ENCODE results near the gene FBXO27.
"Not testable (repeated sequence)": the region's sequence is repeated elsewhere in the genome, so short reads cannot be mapped to it uniquely, and the experiment has no call there.

FBXO27 gene

DNA sequence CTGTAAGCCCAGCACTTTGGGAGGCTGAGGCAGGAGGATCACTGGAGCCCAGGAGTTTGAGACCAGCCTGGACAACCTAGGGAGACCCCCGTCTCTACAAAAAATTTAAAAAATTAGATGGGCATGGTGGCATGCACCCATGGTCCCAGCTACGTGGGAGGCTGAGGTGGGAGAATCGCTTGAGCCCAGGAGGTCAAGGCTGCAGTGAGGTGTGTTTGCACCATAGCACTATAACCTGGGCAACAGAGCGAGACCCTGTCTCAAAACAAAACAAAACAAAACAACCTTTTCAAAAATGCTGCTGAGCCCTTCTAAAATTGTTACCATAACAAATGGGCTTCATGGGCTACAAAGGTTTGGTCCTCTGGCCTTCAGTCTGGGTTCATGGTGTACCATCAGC lies 43.7 kb downstream of the FBXO27 start:
- DNase-seq (ENCODE audit: low spot score): not testable (repeated sequence)

DNA sequence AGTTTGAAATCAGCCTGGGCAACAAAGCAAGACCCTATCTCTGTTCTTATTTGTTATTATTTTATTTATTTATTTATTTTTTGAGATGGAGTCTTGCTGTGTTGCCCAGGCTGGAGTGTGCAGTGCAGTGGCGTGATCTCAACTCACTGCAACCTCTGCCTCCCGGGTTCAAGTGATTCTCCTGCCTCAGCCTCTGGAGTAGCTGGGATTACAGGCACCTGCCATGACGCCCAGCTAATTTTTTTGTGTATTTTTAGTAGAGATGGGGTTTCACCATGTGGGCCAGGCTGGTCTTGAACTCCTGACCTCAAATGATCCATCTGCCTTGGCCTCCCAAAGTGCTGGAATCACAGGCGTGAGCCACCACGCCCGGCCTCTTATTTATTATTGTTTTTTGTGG lies 44.6 kb downstream of the FBXO27 start:
- DNase-seq (ENCODE audit: low spot score): not testable (repeated sequence)

DNA sequence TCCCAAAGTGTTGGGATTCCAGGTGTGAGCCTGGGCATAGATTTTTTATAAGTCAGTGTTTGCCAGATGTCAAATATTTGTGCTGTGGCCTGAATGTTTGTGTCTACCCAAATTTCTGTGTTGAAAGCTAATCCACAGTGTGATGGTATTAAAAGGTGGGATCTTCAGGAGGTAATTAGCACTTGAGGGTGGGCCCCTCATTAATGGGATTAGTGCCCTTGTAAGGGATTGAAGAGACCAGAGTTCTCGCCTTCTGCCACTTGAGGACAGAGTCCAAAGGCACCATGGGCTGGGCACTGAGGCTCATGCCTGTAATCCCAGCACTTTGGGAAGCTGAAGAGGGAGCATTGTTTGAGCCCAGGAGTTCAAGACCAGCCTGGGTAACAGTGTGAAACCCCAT lies 47.1 kb downstream of the FBXO27 start:
- DNase-seq (ENCODE audit: low spot score): no peak

DNA sequence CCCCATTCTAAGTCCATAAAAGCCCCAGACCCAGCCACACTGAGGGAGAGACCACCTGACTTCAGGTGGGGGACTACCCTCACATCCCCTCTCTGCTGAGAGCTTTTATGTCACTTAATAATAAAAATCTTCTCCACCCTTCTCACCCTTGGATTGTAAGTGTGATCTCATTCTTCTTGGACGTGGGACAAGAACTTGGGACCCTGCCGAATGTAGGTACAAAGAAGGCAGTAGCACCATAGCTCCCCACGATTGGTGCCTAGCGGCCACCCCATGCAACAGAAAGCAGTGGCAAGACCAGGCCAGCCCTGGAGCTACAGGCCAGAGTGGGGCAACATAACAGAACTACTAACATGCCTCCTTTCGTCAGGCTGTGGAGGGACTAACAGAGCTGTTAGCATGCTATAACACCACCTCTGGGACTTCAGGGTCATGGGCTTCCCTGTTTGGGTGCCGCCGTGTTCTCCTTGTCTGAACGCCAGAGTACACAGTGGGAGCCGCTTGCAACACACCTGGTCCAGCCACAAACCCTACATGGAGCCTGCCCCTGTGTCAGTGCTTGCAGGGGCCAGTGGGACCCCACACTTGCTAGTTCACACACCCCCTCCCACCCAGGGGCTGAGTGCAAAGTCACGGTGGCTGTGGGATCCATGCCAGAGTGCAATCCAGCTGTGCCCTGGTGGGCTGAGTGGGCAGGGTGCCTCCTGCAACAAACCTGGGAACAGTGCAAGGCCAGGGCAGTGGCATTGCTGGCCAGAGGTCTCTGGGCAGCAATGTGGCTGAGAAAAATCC lies 51.6 kb downstream of the FBXO27 start:
- no peak for DNase-seq (ENCODE audit: low spot score)

DNA sequence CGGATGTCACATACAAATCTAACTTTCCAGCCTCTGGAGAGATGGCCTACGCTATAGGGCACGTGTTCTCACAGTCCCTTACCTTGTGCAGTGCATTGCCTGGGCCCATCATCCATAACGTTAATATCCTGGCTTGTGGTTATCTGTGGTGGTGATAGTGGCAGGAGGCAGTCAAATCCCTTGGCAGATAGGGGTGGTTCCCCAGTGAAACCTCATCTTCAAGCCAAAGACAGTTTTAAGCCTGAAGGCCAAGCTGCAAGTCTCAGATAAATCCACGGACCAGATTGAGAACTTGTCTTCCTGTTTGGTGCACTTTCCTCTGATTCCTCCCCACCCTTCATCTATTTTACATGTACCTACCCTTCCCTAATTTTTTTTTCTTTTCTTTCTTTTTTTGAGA lies 52.5 kb downstream of the FBXO27 start:
- no peak for DNase-seq (ENCODE audit: low spot score)

DNA sequence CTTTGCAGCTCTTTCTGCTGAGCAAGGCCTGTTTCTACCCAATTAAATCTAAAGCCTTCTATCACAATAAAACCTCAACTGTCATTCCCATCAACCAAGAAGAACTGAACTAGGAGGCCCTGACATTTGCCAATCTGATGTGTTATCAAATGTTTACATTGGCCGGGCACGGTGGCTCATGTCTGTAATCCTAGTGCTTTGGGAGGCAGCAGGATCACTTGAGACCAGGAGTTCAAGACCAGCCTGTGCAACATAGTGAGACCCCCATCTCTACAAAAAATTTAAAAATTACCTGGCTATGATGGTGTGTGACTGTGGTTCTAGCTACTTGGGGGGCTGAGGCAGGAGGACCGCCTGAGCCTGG lies 54.0 kb downstream of the FBXO27 start:
- DNase-seq (ENCODE audit: low spot score): no peak

DNA sequence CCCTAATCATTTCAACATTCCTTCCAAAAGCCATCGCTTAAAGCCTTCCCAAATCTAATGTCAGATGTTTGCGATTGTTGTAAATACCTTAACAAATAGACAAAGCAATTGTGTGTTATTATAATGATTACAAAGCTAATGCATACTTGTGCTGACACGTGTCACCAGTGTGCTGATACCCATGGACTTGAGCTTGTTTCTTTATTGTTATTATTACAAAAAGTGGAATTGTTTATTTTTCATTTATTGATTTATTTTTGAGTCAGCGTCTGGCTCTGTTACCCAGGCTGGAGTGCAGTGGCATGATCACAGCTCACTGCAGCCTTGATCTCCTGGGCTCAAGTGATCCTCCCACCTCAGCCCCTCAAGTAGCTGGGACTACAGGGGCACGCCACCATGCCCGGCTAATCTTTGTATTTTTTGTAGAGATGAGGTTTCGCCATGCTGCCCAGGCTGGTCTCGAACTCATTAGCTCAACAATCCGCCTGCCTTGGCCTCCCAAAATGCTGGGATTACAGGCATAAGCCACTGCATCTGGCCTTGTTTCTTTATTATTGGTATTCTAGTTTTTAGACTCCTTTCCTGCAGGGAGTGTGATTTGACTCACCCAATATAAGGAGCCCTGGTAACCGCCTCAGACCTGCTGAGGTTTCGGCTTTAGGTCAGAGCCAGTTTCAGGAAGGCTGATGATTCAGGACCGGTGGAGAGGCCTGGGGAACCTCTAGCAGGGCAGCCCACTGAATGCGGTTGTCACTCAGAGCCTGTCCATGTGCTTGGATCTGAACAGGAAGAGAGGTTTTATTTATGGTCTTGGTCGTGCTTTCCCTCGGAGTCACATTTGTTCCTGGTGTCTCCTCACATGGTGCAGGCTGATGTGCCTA lies 54.7 kb downstream of the FBXO27 start:
- no peak for DNase-seq (ENCODE audit: low spot score)

DNA sequence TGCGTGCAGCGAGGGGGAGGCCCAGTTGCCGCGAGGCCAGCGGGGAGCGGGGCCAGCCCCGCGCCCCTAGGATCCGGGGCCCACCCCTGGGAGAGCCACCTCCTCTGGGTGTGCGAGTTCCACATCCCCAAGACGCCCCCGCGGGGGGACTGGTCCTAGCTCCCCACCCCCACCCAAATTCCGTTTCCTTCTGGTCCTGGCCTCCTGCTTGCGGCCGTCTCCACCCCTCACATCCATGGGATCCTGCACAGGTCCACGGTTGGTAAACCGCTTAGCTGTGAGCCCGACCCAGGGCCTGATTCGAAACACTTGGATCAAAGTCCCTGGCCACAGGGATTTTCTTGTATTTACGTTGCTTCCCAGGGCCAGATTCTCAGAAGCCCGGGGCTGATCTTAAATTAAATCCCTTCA lies 56.5 kb downstream of the FBXO27 start:
- peak; percentile 10 for DNase-seq (ENCODE audit: low spot score)

DNA sequence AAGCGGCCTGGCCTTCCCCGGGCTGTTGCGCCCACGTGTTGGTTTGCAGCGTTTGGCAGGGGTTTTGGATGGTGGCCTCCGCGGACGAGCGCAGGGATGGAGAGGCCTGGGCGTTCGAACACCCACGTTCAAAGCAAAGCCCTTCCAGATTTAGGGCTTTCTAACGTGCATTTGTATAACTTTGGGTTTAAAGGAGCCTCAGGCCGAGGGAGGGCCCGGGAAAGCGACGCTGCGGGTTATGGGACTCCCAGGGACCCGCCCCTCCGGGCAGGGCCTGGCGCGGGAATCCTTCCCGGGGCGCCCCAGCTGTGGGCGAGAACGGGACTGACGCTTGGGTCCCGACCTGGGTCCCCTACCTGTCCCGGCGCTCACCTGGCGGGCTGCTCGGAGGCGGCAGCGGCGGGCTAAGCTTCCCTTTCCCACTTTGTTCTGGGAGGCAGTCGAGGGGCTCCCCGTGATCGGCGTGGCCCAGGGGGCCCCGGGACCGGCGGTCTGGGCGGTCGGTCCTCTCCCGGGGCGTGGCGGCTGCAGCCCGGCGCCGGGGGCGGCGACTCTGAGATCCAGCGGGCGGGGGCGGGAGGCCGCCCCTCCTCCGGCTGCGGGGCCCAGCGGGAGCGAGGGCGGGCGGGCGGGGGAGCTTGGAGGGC lies 57.0 kb downstream of the FBXO27 start, which contains the start of gene FBXO17:
TSS of gene FBXO17 (minus strand) at position 529 of the 647 bp plus-strand sequence. CDS start 25,423 bp downstream, outside the sequence.
- peak; percentile 31 for DNase-seq (ENCODE audit: low spot score)

DNA sequence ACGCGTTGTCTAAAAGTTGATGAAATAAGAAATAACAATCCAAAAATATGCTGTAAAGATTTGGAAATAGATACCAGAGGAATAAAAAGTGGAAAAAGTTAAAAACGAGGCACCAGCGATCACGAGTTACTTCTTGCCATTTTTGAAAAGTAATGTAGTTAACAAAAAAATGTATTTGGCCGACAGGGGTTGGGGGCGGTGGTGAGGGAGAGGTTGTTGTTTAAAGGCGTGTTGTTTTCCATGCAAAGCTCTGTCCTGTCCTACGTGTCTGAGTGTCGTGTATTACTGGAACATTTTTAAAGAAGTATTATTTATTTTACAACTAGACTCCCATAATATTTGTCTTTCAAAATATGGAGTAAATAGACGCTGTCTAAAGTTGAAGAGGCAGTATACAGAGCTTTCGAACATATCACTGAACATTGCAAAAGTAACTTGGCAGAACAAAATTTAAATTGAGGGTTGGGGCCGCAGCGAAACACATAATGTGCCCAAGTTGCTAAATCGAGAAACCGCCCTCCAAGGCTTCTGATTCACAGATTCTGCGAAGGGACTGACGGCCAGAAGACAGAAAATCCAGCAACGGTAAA lies 57.6 kb downstream of the FBXO27 start:
- DNase-seq (ENCODE audit: low spot score): no peak
